Spinal cord (tissue), 10 donors: ENCODE results near the gene C1orf21. TPM values are rescaled to one million over a fixed set of nuclear protein-coding genes. Genes with fewer than 3 reads are reported as not detected.

Experiments used
- DNase-seq, 6 donors: peaks; one replicate each; pipeline versions ENCODE4 v3.0.0 to v3.0.0-alpha.2; 2013 to 2015; ENCODE audit warnings: low spot score in 6 of 6, low read depth in 4 of 6
- H3K27ac ChIP-seq: one replicate; pipeline ENCODE4 v1.5.1; 2013; ENCODE audit warnings: low read depth, low read length, control low read depth
- H3K27me3 ChIP-seq: one replicate; pipeline ENCODE4 v1.6.1; 2013; ENCODE audit warnings: low read length; ENCODE audit not compliant: control insufficient read depth, insufficient read depth
- H3K36me3 ChIP-seq: one replicate; pipeline ENCODE4 v1.6.1; 2013; ENCODE audit warnings: low read length; ENCODE audit not compliant: control insufficient read depth, insufficient read depth
- H3K4me1 ChIP-seq: one replicate; pipeline ENCODE4 v1.6.1; 2013; ENCODE audit warnings: low read length; ENCODE audit not compliant: control insufficient read depth, insufficient read depth
- H3K4me3 ChIP-seq: one replicate; pipeline ENCODE4 v1.5.1; 2013; ENCODE audit warnings: low read depth, low read length, control low read depth
- H3K9me3 ChIP-seq: one replicate; pipeline ENCODE4 v1.6.1; 2013; ENCODE audit warnings: low read length; ENCODE audit not compliant: control insufficient read depth, insufficient read depth
- WGBS: methylation state at CpG from one replicate; pipeline ENCODE4 v1.1.5; 2013; ENCODE audit warnings: missing lambda C conversion rate; ENCODE audit not compliant: insufficient coverage; 5-methylcytosine and 5-hydroxymethylcytosine counted together
- polyA plus RNA-seq, 2 donors: library from polyadenylated mRNA; unstranded; fragments of 120-200 nt; gene quantifications; one replicate each; pipeline ENCODE4 v1.2.1, GENCODE V29; 2013; ENCODE audit not compliant: insufficient read length in 2 of 2
- total RNA-seq, 2 donors: library from RNA; depleted of rRNA in 1 of 2; stranded (reverse); fragments of 120-200 nt in 1 of 2; fragments of >200 nt in 1 of 2; gene quantifications; one replicate each; pipeline versions ENCODE4 v1.2.3 to v1.2.4, GENCODE V29; 2013 to 2014
- donor health status: healthy.

Gene C1orf21
- total and polyA plus RNA-seq, 4 donors = 17.6 to 55.5 (median 31.9) TPM

GRCh38 chr1:184429335-184429734 lies 42.5 kb downstream of the C1orf21 start:
- DNase-seq = no peak

GRCh38 chr1:184433956-184434502 lies 47.2 kb downstream of the C1orf21 start:
- Histone ChIP-seq H3K27me3 (no peaks in the 10 kb centered on the region), H3K4me1 (no peaks in the 10 kb centered on the region), H3K36me3 (peaks cover 2% of the 10 kb centered on the region), H3K9me3 (peaks cover 2% of the 10 kb centered on the region), H3K4me3 (no peak overlapping the region), H3K27ac (no peak overlapping the region)
- no peak for DNase-seq
- 90% methylated on average over 3 of the region's 4 CpGs for WGBS

More at GRCh38 chr1:184429335-184429734, 42.5 kb downstream of the C1orf21 start:
- Histone ChIP-seq H3K36me3 (no peaks in the 10 kb centered on the region), H3K27me3 (no peaks in the 10 kb centered on the region), H3K4me1 (no peaks in the 10 kb centered on the region), H3K4me3 (no peak overlapping the region), H3K27ac (no peak overlapping the region), H3K9me3 (peaks cover 2% of the 10 kb centered on the region)
- WGBS = 100% methylated on average over 1 of the region's 3 CpGs

- Histone ChIP-seq H3K36me3 (peaks cover 2% of the 10 kb centered on the region), H3K27ac (no peak overlapping the region), H3K9me3 (no peaks in the 10 kb centered on the region), H3K4me3 (no peak overlapping the region), H3K4me1 (no peaks in the 10 kb centered on the region), H3K27me3 (no peaks in the 10 kb centered on the region)
- no peak for DNase-seq
- 96% methylated on average over 5 of the region's 7 CpGs for WGBS
These were observed 50.5 kb downstream of the C1orf21 start for GRCh38 chr1:184437291-184437690.

- Histone ChIP-seq H3K9me3 (no peaks in the 10 kb centered on the region), H3K4me1 (no peaks in the 10 kb centered on the region), H3K27me3 (no peaks in the 10 kb centered on the region), H3K4me3 (no peak overlapping the region), H3K36me3 (peaks cover 2% of the 10 kb centered on the region), H3K27ac (no peak overlapping the region)
- WGBS = no CpG with 5 or more reads among the region's 2 CpGs
- DNase-seq = no peak
These were observed 51.5 kb downstream of the C1orf21 start for GRCh38 chr1:184438363-184438762.

- Histone ChIP-seq H3K27me3 (no peaks in the 10 kb centered on the region), H3K9me3 (no peaks in the 10 kb centered on the region), H3K4me1 (no peaks in the 10 kb centered on the region), H3K36me3 (no peaks in the 10 kb centered on the region), H3K27ac (no peak overlapping the region), H3K4me3 (no peak overlapping the region)
- no CpG with 5 or more reads among the region's 3 CpGs for WGBS
- no peak for DNase-seq
These were observed 55.4 kb downstream of the C1orf21 start for GRCh38 chr1:184442260-184442659.

- Histone ChIP-seq H3K27ac (no peak overlapping the region), H3K9me3 (peaks cover 1% of the 10 kb centered on the region), H3K4me3 (no peak overlapping the region), H3K4me1 (no peaks in the 10 kb centered on the region), H3K27me3 (no peaks in the 10 kb centered on the region), H3K36me3 (no peaks in the 10 kb centered on the region)
- DNase-seq = no peak
- WGBS = 100% methylated on average over 1 of the region's 3 CpGs
These were observed 56.4 kb downstream of the C1orf21 start for GRCh38 chr1:184443201-184443600.

- Histone ChIP-seq H3K36me3 (no peaks in the 10 kb centered on the region), H3K9me3 (peaks cover 2% of the 10 kb centered on the region), H3K4me3 (no peak overlapping the region), H3K27me3 (no peaks in the 10 kb centered on the region), H3K27ac (no peak overlapping the region), H3K4me1 (no peaks in the 10 kb centered on the region)
- WGBS = no CpG with 5 or more reads among the region's 1 CpG
- no peak for DNase-seq
These were observed 56.8 kb downstream of the C1orf21 start for GRCh38 chr1:184443624-184444023.

GRCh38 chr1:184445997-184446396 lies 59.2 kb downstream of the C1orf21 start:
- WGBS = 100% methylated on average over 1 of the region's 4 CpGs
- Histone ChIP-seq H3K27me3 (no peaks in the 10 kb centered on the region), H3K36me3 (no peaks in the 10 kb centered on the region), H3K9me3 (peaks cover 2% of the 10 kb centered on the region), H3K4me3 (no peak overlapping the region), H3K4me1 (no peaks in the 10 kb centered on the region), H3K27ac (no peak overlapping the region)
- no peak for DNase-seq

GRCh38 chr1:184447651-184448185 lies 60.9 kb downstream of the C1orf21 start:
- 95% methylated on average over 6 of the region's 6 CpGs for WGBS
- peaks cover 2% of the 10 kb centered on the region for H3K9me3 ChIP-seq
- H3K4me3 ChIP-seq = no peak overlapping the region
- no peaks in the 10 kb centered on the region for H3K27me3 ChIP-seq
- H3K27ac ChIP-seq = no peak overlapping the region
- no peak for DNase-seq
- H3K4me1 ChIP-seq = no peaks in the 10 kb centered on the region
- H3K36me3 ChIP-seq = no peaks in the 10 kb centered on the region

GRCh38 chr1:184449916-184450315 lies 63.1 kb downstream of the C1orf21 start:
- H3K9me3 ChIP-seq = peaks cover 2% of the 10 kb centered on the region
- no peaks in the 10 kb centered on the region for H3K4me1 ChIP-seq
- no peaks in the 10 kb centered on the region for H3K27me3 ChIP-seq
- H3K4me3 ChIP-seq = no peak overlapping the region
- no peak for DNase-seq
- H3K27ac ChIP-seq = no peak overlapping the region
- no peaks in the 10 kb centered on the region for H3K36me3 ChIP-seq
- 95% methylated on average over 4 of the region's 4 CpGs for WGBS
